K562 (cell line): ENCODE measurements around the gene TRIAP1. TPM values are rescaled to one million over a fixed set of nuclear protein-coding genes. Genes with fewer than 3 reads are reported as not detected.

ENCODE experiments used
- BRD4 ChIP-seq: fragments of 200-600 bp; sonication (generic); IDR thresholded peaks from 2 replicates; pipeline ENCODE4 v1.6.1; 2017; ENCODE audit warnings: inconsistent platforms
- CREM ChIP-seq: IDR thresholded peaks from 2 replicates; pipeline ENCODE4 v1.6.1; 2014; ENCODE audit warnings: antibody characterized with exemption, low read depth
- DIDO1 ChIP-seq: fragments of 450-650 bp; IDR thresholded peaks from 2 replicates; pipeline ENCODE4 v1.6.1; 2016; ENCODE audit warnings: low read depth, missing biosample characterization, missing genetic modification characterization
- ID3 ChIP-seq, 2 experiments: fragments of 250-450 bp in 1 of 2; fragments of 450-650 bp in 1 of 2; sonication (Bioruptor Pico) in 1 of 2; IDR thresholded peaks; 2 replicates each; pipeline versions ENCODE4 v1.6.1 to v1.8.0; 2016 to 2021; ENCODE audit warnings: mild to moderate bottlenecking in 2 of 2, moderate library complexity in 2 of 2, missing compliant biosample characterization in 1 of 2, missing genetic modification characterization in 1 of 2
- KDM1A ChIP-seq, 2 experiments: fragments of 450-650 bp; IDR thresholded peaks; 2 replicates each; pipeline ENCODE4 v1.6.1; 2016; ENCODE audit warnings: mild to moderate bottlenecking in 2 of 2
- NR2C1 ChIP-seq, 2 experiments: fragments of 450-650 bp; IDR thresholded peaks; 2 replicates each; pipeline ENCODE4 v1.6.1; 2017; ENCODE audit warnings: mild to moderate bottlenecking in 2 of 2, antibody characterized with exemption in 1 of 2, inconsistent platforms in 1 of 2, missing compliant biosample characterization in 1 of 2, missing genetic modification characterization in 1 of 2
- POLR3A ChIP-seq: IDR thresholded peaks from 2 replicates; pipeline ENCODE4 v1.6.1; 2011; ENCODE audit warnings: borderline replicate concordance, mild to moderate bottlenecking, moderate library complexity; ENCODE audit not compliant: insufficient read length, insufficient read depth; ENCODE audit errors: extremely low read depth
- RNF219 ChIP-seq: fragments of 250-450 bp; sonication (Bioruptor Pico); IDR thresholded peaks from 2 replicates; pipeline ENCODE4 v1.5.0; 2022; ENCODE audit warnings: mild to moderate bottlenecking
- SAFB ChIP-seq: fragments of 200-400 bp; formaldehyde crosslinking; IDR thresholded peaks from 2 replicates; pipeline ENCODE4 v1.6.1; 2017; ENCODE audit warnings: low read depth, low read length, borderline replicate concordance
- SIN3A ChIP-seq, 2 experiments: fragments of 150-350 bp in 1 of 2; IDR thresholded peaks; 2 replicates each; pipeline ENCODE4 v1.6.1; 2011 to 2016; ENCODE audit warnings: borderline replicate concordance in 2 of 2, low read depth in 2 of 2, low read length in 2 of 2, mild to moderate bottlenecking in 2 of 2, moderate library complexity in 2 of 2; ENCODE audit not compliant: control insufficient read depth in 1 of 2
- SMC3 ChIP-seq: conservative IDR thresholded peaks from 2 replicates; pipeline ENCODE4 v1.6.1; 2011; ENCODE audit warnings: low read depth, low read length, improper control_type of control experiment; ENCODE audit not compliant: insufficient read depth
- TBP ChIP-seq: optimal IDR thresholded peaks from 2 replicates; pipeline ENCODE3; 2011; ENCODE audit warnings: low read depth, low read length, improper control_type of control experiment
- TCFL5 ChIP-seq: fragments of 250-450 bp; sonication (Bioruptor Pico); conservative IDR thresholded peaks from 2 replicates; pipeline ENCODE4 v1.6.1; 2021; ENCODE audit warnings: mild to moderate bottlenecking, moderate library complexity, matching md5 sums
- ZFP91 ChIP-seq: sonication (generic); formaldehyde crosslinking; IDR thresholded peaks from 2 replicates; pipeline ENCODE4 v1.8.0; 2022; ENCODE audit warnings: mild to moderate bottlenecking, missing genetic modification reagents
- ZNF644 ChIP-seq: fragments of 200-800 bp; sonication (Bioruptor generic); IDR thresholded peaks from 2 replicates; pipeline ENCODE4 v1.6.1; 2016; ENCODE audit warnings: low read depth, missing genetic modification characterization, missing compliant biosample characterization
- polyA plus RNA-seq, 8 experiments: library from polyadenylated mRNA; depleted of rRNA in 4 of 8; stranded (reverse) in 5 of 8; unstranded in 3 of 8; fragments of >200 nt; fragmentation: Nextera tagmentation in 2 of 8; fragmentation: Illumina TruSeq in 1 of 8; extraction: Ambion mirVana in 2 of 8; extraction: Trizol in 1 of 8; gene quantifications; 2 replicates each; pipeline versions ENCODE4 v1.2.1 to v1.2.3, GENCODE V29; 2011 to 2014; ENCODE audit warnings: inconsistent platforms in 1 of 8, missing spikeins in 1 of 8
- total RNA-seq, 7 experiments: library from RNA; depleted of rRNA in 6 of 7; stranded (reverse); fragments of >200 nt in 6 of 7; fragmentation: Illumina TruSeq in 2 of 7; extraction: Trizol in 2 of 7; gene quantifications; 2 replicates each; pipeline versions ENCODE4 v1.2.1 to v1.2.3, GENCODE V29; 2011 to 2021; ENCODE audit warnings: low replicate concordance in 1 of 7
- TF ChIP-seq, protein P1 (sequence below): IDR thresholded peaks from 2 replicates; pipeline ENCODE4 v1.6.1; 2011; ENCODE audit warnings: borderline replicate concordance, low read depth, mild to moderate bottlenecking, moderate library complexity, low read length; ENCODE audit not compliant: insufficient read depth, poor library complexity, severe bottlenecking

TRIAP1 gene
- total and polyA plus RNA-seq, 9 of the 15 experiments (the other 6 are each of a cell fraction or from before 2014, with no cell fraction given) = 37.3 to 354 (median 65.4) TPM

- TF ChIP-seq POLR3A (no peak), BRD4 (no peak), ID3 (CRISPR knock-in tag; IDR thresholded peaks at IDR 0.05) (no peak), ID3 (tag; IDR thresholded peaks at IDR 0.05) (no peak), DIDO1 (no peak), SAFB (no peak), TBP (no peak), KDM1A (IDR thresholded peaks at IDR 0.05) (peak in 1 of 2 experiments; percentile 69; a peak in 1 of 4 replicates), RNF219 (CRISPR knock-in tag) (no peak), NR2C1 (IDR thresholded peaks at IDR 0.05) (no peak), NR2C1 (tag; IDR thresholded peaks at IDR 0.05) (no peak), SIN3A (IDR thresholded peaks at IDR 0.05; ENCODE audit: borderline replicate concordance in 2 of 2, control insufficient read depth in 1 of 2, low read depth in 2 of 2, low read length in 2 of 2) (no peak), ZNF644 (tag) (no peak), ZFP91 (no peak), CREM (0 out of 2 replicates have a peak, but pooled peaks have one; percentile 38), TCFL5 (CRISPR knock-in tag) (no peak), SMC3 (0 out of 2 replicates have a peak, but pooled peaks have one; percentile 30)
- TF ChIP-seq, protein P1, sequence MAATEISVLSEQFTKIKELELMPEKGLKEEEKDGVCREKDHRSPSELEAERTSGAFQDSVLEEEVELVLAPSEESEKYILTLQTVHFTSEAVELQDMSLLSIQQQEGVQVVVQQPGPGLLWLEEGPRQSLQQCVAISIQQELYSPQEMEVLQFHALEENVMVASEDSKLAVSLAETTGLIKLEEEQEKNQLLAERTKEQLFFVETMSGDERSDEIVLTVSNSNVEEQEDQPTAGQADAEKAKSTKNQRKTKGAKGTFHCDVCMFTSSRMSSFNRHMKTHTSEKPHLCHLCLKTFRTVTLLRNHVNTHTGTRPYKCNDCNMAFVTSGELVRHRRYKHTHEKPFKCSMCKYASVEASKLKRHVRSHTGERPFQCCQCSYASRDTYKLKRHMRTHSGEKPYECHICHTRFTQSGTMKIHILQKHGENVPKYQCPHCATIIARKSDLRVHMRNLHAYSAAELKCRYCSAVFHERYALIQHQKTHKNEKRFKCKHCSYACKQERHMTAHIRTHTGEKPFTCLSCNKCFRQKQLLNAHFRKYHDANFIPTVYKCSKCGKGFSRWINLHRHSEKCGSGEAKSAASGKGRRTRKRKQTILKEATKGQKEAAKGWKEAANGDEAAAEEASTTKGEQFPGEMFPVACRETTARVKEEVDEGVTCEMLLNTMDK = peak; percentile 56
Observed at GRCh38 chr12:120439646-120440247, 6.4 kb downstream of the TRIAP1 start (continued).
